Nephron progenitor cell (in vitro differentiated cells): ENCODE measurements around the gene HS1BP3.
A peak's percentile ranks its signal among the peaks of the same experiment; 100 is the strongest.

Experiments used
- DNase-seq: peaks from one replicate; pipeline ENCODE4 v3.0.0; 2021
- H3K27ac Mint-ChIP-seq: 2 replicates; pipeline ENCODE4 v1.8.0; 2021; ENCODE audit warnings: mild to moderate bottlenecking, moderate library complexity, mixed read lengths
- H3K27me3 Mint-ChIP-seq: 2 replicates; pipeline ENCODE4 v1.8.0; 2021; ENCODE audit warnings: mild to moderate bottlenecking, low read depth, mixed read lengths; ENCODE audit not compliant: poor library complexity
- H3K36me3 Mint-ChIP-seq: 2 replicates; pipeline ENCODE4 v1.8.0; 2021; ENCODE audit warnings: low read depth, mixed read lengths
- H3K4me1 Mint-ChIP-seq: 2 replicates; pipeline ENCODE4 v1.8.0; 2021; ENCODE audit warnings: mixed read lengths
- H3K4me3 Mint-ChIP-seq: 2 replicates; pipeline ENCODE4 v1.8.0; 2021; ENCODE audit warnings: mild to moderate bottlenecking, moderate library complexity, mixed read lengths
- H3K9me3 Mint-ChIP-seq: 2 replicates; pipeline ENCODE4 v1.8.0; 2021; ENCODE audit warnings: mild to moderate bottlenecking, moderate library complexity, mixed read lengths
- CTCF ChIP-seq: fragments of 200-600 bp; sonication (generic); IDR thresholded peaks from 2 replicates; pipeline ENCODE4 v1.5.0; 2021; ENCODE audit warnings: antibody characterized with exemption

Gene HS1BP3

GRCh38 chr2:20609995-20610357, 40.9 kb downstream of the HS1BP3 start:
- no peak for TF ChIP-seq CTCF
- H3K4me1 Mint-ChIP-seq = peaks cover 64% of the 10 kb centered on the region
- no peak overlapping the region for H3K27ac Mint-ChIP-seq
- H3K4me3 Mint-ChIP-seq = no peak overlapping the region
- DNase-seq = no peak
- H3K36me3 Mint-ChIP-seq = peaks cover 13% of the 10 kb centered on the region
- H3K27me3 Mint-ChIP-seq = no peaks in the 10 kb centered on the region
- peaks cover 20% of the 10 kb centered on the region for H3K9me3 Mint-ChIP-seq

GRCh38 chr2:20609349-20609994, 41.4 kb downstream of the HS1BP3 start:
- H3K9me3 Mint-ChIP-seq = peaks cover 20% of the 10 kb centered on the region
- no peak for TF ChIP-seq CTCF
- H3K4me3 Mint-ChIP-seq = no peak overlapping the region
- H3K27me3 Mint-ChIP-seq = no peaks in the 10 kb centered on the region
- H3K4me1 Mint-ChIP-seq = peaks cover 64% of the 10 kb centered on the region
- peaks cover 13% of the 10 kb centered on the region for H3K36me3 Mint-ChIP-seq
- DNase-seq = no peak
- H3K27ac Mint-ChIP-seq = no peak overlapping the region

- Mint-ChIP-seq H3K9me3 (peaks cover 20% of the 10 kb centered on the region), H3K36me3 (peaks cover 13% of the 10 kb centered on the region), H3K4me1 (peaks cover 64% of the 10 kb centered on the region), H3K27me3 (no peaks in the 10 kb centered on the region), H3K27ac (no peak overlapping the region), H3K4me3 (no peak overlapping the region)
- no peak for DNase-seq
- TF ChIP-seq CTCF = no peak
Measured at GRCh38 chr2:20608666-20609348, 42.1 kb downstream of the HS1BP3 start.

- DNase-seq = no peak
- Mint-ChIP-seq H3K4me1 (peaks cover 56% of the 10 kb centered on the region), H3K36me3 (peaks cover 13% of the 10 kb centered on the region), H3K9me3 (peaks cover 20% of the 10 kb centered on the region), H3K27ac (no peak overlapping the region), H3K4me3 (no peak overlapping the region), H3K27me3 (peaks cover 4% of the 10 kb centered on the region)
- TF ChIP-seq CTCF = no peak
Measured at GRCh38 chr2:20607446-20607845, 43.5 kb downstream of the HS1BP3 start.

GRCh38 chr2:20606198-20606597, 44.7 kb downstream of the HS1BP3 start:
- peaks cover 4% of the 10 kb centered on the region for H3K27me3 Mint-ChIP-seq
- no peak for TF ChIP-seq CTCF
- no peak overlapping the region for H3K4me3 Mint-ChIP-seq
- no peak for DNase-seq
- no peak overlapping the region for H3K27ac Mint-ChIP-seq
- H3K9me3 Mint-ChIP-seq = peaks cover 20% of the 10 kb centered on the region
- H3K4me1 Mint-ChIP-seq = peaks cover 52% of the 10 kb centered on the region
- peaks cover 13% of the 10 kb centered on the region for H3K36me3 Mint-ChIP-seq

- Mint-ChIP-seq H3K9me3 (peaks cover 20% of the 10 kb centered on the region), H3K27ac (peak overlapping the region; percentile 83), H3K4me1 (peaks cover 59% of the 10 kb centered on the region), H3K4me3 (no peak overlapping the region), H3K27me3 (peaks cover 4% of the 10 kb centered on the region), H3K36me3 (peaks cover 13% of the 10 kb centered on the region)
- no peak for DNase-seq
- TF ChIP-seq CTCF = no peak
Measured at GRCh38 chr2:20604951-20605381, 45.9 kb downstream of the HS1BP3 start.
